ENCODE measurements around the gene NME7. TPM values are rescaled to one million over a fixed set of nuclear protein-coding genes. Genes with fewer than 3 reads are reported as not detected.

NME7 gene
- total RNA-seq, 2 experiments from 2014 or later, result 18.9 to 22.4 TPM

- Mint-ChIP-seq H3K4me3 (no peak overlapping the region), H3K9me3 (no peaks in the 10 kb centered on the region), H3K27me3 (no peaks in the 10 kb centered on the region), H3K4me1 (peaks cover 4% of the 10 kb centered on the region), H3K27ac (no peak overlapping the region), H3K36me3 (no peaks in the 10 kb centered on the region)
- no peak for DNase-seq
Measured at GRCh38 chr1:169245706-169246105, 121.9 kb downstream of the NME7 start.

GRCh38 chr1:169240449-169241232 is 127.0 kb downstream of the NME7 start:
- no peaks in the 10 kb centered on the region for H3K27me3 Mint-ChIP-seq
- no peak overlapping the region for H3K4me3 Mint-ChIP-seq
- no peak for DNase-seq
- H3K4me1 Mint-ChIP-seq, result peaks cover 11% of the 10 kb centered on the region
- no peak overlapping the region for H3K27ac Mint-ChIP-seq
- H3K36me3 Mint-ChIP-seq, result no peaks in the 10 kb centered on the region
- H3K9me3 Mint-ChIP-seq, result no peaks in the 10 kb centered on the region

- H3K9me3 Mint-ChIP-seq, result no peaks in the 10 kb centered on the region
- peaks cover 8% of the 10 kb centered on the region for H3K36me3 Mint-ChIP-seq
- no peak overlapping the region for H3K4me3 Mint-ChIP-seq
- peaks cover 9% of the 10 kb centered on the region for H3K4me1 Mint-ChIP-seq
- DNase-seq, result no peak
- H3K27me3 Mint-ChIP-seq, result no peaks in the 10 kb centered on the region
- H3K27ac Mint-ChIP-seq, result no peak overlapping the region
Measured at GRCh38 chr1:169236880-169237279, 130.7 kb downstream of the NME7 start.

GRCh38 chr1:169236143-169236542 is 131.5 kb downstream of the NME7 start:
- H3K27me3 Mint-ChIP-seq, result no peaks in the 10 kb centered on the region
- H3K4me1 Mint-ChIP-seq, result peaks cover 8% of the 10 kb centered on the region
- no peak overlapping the region for H3K27ac Mint-ChIP-seq
- DNase-seq, result no peak
- H3K36me3 Mint-ChIP-seq, result peaks cover 8% of the 10 kb centered on the region
- no peaks in the 10 kb centered on the region for H3K9me3 Mint-ChIP-seq
- H3K4me3 Mint-ChIP-seq, result no peak overlapping the region

GRCh38 chr1:169235568-169235967 is 132.0 kb downstream of the NME7 start:
- Mint-ChIP-seq H3K27me3 (no peaks in the 10 kb centered on the region), H3K9me3 (no peaks in the 10 kb centered on the region), H3K4me1 (peaks cover 6% of the 10 kb centered on the region), H3K27ac (no peak overlapping the region), H3K4me3 (no peak overlapping the region), H3K36me3 (peaks cover 11% of the 10 kb centered on the region)
- DNase-seq, result no peak

GRCh38 chr1:169234780-169235179 is 132.8 kb downstream of the NME7 start:
- Mint-ChIP-seq H3K4me3 (no peak overlapping the region), H3K27ac (no peak overlapping the region), H3K36me3 (peaks cover 12% of the 10 kb centered on the region), H3K4me1 (peaks cover 3% of the 10 kb centered on the region), H3K27me3 (no peaks in the 10 kb centered on the region), H3K9me3 (no peaks in the 10 kb centered on the region)
- no peak for DNase-seq

GRCh38 chr1:169217636-169218035 is 150.0 kb downstream of the NME7 start:
- H3K4me1 Mint-ChIP-seq, result peaks cover 8% of the 10 kb centered on the region
- H3K27me3 Mint-ChIP-seq, result no peaks in the 10 kb centered on the region
- no peaks in the 10 kb centered on the region for H3K9me3 Mint-ChIP-seq
- H3K4me3 Mint-ChIP-seq, result no peak overlapping the region
- peaks cover 14% of the 10 kb centered on the region for H3K36me3 Mint-ChIP-seq
- DNase-seq, result no peak
- no peak overlapping the region for H3K27ac Mint-ChIP-seq

GRCh38 chr1:169214598-169214997 is 153.0 kb downstream of the NME7 start:
- peaks cover 8% of the 10 kb centered on the region for H3K4me1 Mint-ChIP-seq
- no peak overlapping the region for H3K4me3 Mint-ChIP-seq
- peaks cover 16% of the 10 kb centered on the region for H3K36me3 Mint-ChIP-seq
- no peak for DNase-seq
- no peaks in the 10 kb centered on the region for H3K27me3 Mint-ChIP-seq
- H3K27ac Mint-ChIP-seq, result no peak overlapping the region
- H3K9me3 Mint-ChIP-seq, result no peaks in the 10 kb centered on the region

- Mint-ChIP-seq H3K36me3 (peaks cover 14% of the 10 kb centered on the region), H3K4me3 (no peak overlapping the region), H3K4me1 (peaks cover 2% of the 10 kb centered on the region), H3K27me3 (no peaks in the 10 kb centered on the region), H3K9me3 (no peaks in the 10 kb centered on the region), H3K27ac (no peak overlapping the region)
- DNase-seq, result no peak
Measured at GRCh38 chr1:169212088-169212487, 155.5 kb downstream of the NME7 start.

GRCh38 chr1:169207797-169208520 is 159.6 kb downstream of the NME7 start:
- H3K4me1 Mint-ChIP-seq, result no peaks in the 10 kb centered on the region
- H3K27ac Mint-ChIP-seq, result no peak overlapping the region
- H3K4me3 Mint-ChIP-seq, result no peak overlapping the region
- H3K27me3 Mint-ChIP-seq, result no peaks in the 10 kb centered on the region
- H3K36me3 Mint-ChIP-seq, result peaks cover 4% of the 10 kb centered on the region
- no peaks in the 10 kb centered on the region for H3K9me3 Mint-ChIP-seq
- no peak for DNase-seq

GRCh38 chr1:169204157-169204556 is 163.4 kb downstream of the NME7 start:
- Mint-ChIP-seq H3K27me3 (no peaks in the 10 kb centered on the region), H3K9me3 (peaks cover 1% of the 10 kb centered on the region), H3K4me1 (no peaks in the 10 kb centered on the region), H3K27ac (no peak overlapping the region), H3K36me3 (peaks cover 11% of the 10 kb centered on the region), H3K4me3 (no peak overlapping the region)
- DNase-seq, result no peak

- peaks cover 1% of the 10 kb centered on the region for H3K9me3 Mint-ChIP-seq
- peaks cover 11% of the 10 kb centered on the region for H3K36me3 Mint-ChIP-seq
- no peaks in the 10 kb centered on the region for H3K27me3 Mint-ChIP-seq
- H3K4me1 Mint-ChIP-seq, result no peaks in the 10 kb centered on the region
- H3K27ac Mint-ChIP-seq, result no peak overlapping the region
- no peak for DNase-seq
- no peak overlapping the region for H3K4me3 Mint-ChIP-seq
Measured at GRCh38 chr1:169202791-169203665, 164.6 kb downstream of the NME7 start.

- H3K4me3 Mint-ChIP-seq, result no peak overlapping the region
- H3K27me3 Mint-ChIP-seq, result no peaks in the 10 kb centered on the region
- no peak overlapping the region for H3K27ac Mint-ChIP-seq
- H3K36me3 Mint-ChIP-seq, result peaks cover 17% of the 10 kb centered on the region
- H3K9me3 Mint-ChIP-seq, result peaks cover 6% of the 10 kb centered on the region
- no peak for DNase-seq
- H3K4me1 Mint-ChIP-seq, result no peaks in the 10 kb centered on the region
Measured at GRCh38 chr1:169201084-169201619, 166.4 kb downstream of the NME7 start.

GRCh38 chr1:169200319-169200718 is 167.3 kb downstream of the NME7 start:
- H3K4me1 Mint-ChIP-seq, result peaks cover 2% of the 10 kb centered on the region
- no peaks in the 10 kb centered on the region for H3K27me3 Mint-ChIP-seq
- no peak overlapping the region for H3K27ac Mint-ChIP-seq
- H3K36me3 Mint-ChIP-seq, result peaks cover 17% of the 10 kb centered on the region
- DNase-seq, result no peak
- peaks cover 6% of the 10 kb centered on the region for H3K9me3 Mint-ChIP-seq
- H3K4me3 Mint-ChIP-seq, result no peak overlapping the region

GRCh38 chr1:169196581-169196980 is 171.0 kb downstream of the NME7 start:
- H3K27me3 Mint-ChIP-seq, result no peaks in the 10 kb centered on the region
- peaks cover 13% of the 10 kb centered on the region for H3K36me3 Mint-ChIP-seq
- H3K27ac Mint-ChIP-seq, result no peak overlapping the region
- H3K9me3 Mint-ChIP-seq, result peaks cover 6% of the 10 kb centered on the region
- H3K4me3 Mint-ChIP-seq, result no peak overlapping the region
- DNase-seq, result no peak
- H3K4me1 Mint-ChIP-seq, result peaks cover 2% of the 10 kb centered on the region
